HK-2 (cell line): Measurements from ENCODE around the gene FOXP2.
"Not testable (repeated sequence)": the region's sequence is repeated elsewhere in the genome, so short reads cannot be mapped to it uniquely, and the experiment has no call there.

ENCODE experiments used
- DNase-seq: peaks from one replicate; pipeline ENCODE4 v3.0.0-alpha.2; 2018; ENCODE audit not compliant: unreplicated experiment

Gene FOXP2

DNA sequence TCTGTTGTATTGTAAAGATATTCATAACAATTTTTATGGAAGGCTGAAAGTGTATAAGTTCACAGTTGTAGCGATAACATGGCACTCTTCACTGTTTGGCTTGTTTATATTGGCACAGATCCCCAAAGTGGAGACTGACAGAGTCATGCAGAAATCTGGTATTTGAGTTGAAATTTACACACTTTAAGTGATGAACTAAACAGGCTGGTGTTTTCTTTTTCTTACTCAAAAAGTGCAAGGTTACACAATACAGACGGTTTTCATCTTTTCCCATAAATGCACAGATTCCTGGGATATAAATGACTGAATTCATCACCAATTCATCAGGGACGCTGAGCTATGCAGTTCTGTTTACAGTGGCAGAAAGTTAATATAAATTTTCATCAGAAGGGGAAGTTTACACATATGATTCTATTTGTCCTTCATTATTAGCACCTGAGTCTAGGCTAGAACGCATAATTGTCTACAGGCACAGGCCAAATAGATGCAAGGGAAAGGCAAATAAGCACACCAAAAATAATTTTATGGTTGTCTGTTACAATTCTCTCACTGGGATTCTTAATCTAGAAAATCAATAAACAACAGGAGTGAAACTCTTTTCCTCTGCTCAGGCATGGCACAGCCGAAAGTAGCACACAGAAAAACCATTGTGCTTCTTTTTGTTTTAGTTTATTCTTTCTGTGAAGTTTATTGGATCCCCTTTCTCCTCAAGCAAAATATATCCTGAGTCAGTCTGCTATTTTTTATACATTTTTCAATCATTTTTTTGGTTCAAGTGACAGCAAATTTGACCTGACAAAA lies 88.0 kb downstream of the FOXP2 start:
- DNase-seq = no peak

- no peak for DNase-seq
These were observed 90.0 kb downstream of the FOXP2 start for GRCh38 chr7:114504586-114504985.

- DNase-seq = no peak
These were observed 92.8 kb downstream of the FOXP2 start for GRCh38 chr7:114507381-114507780.

- DNase-seq = no peak
These were observed 93.5 kb downstream of the FOXP2 start for GRCh38 chr7:114508086-114508485.

GRCh38 chr7:114510824-114511223 lies 96.2 kb downstream of the FOXP2 start:
- DNase-seq = not testable (repeated sequence)

- DNase-seq = no peak
These were observed 104.6 kb downstream of the FOXP2 start for GRCh38 chr7:114519240-114519639.

- DNase-seq = no peak
These were observed 107.5 kb downstream of the FOXP2 start for GRCh38 chr7:114522081-114522480.

DNA sequence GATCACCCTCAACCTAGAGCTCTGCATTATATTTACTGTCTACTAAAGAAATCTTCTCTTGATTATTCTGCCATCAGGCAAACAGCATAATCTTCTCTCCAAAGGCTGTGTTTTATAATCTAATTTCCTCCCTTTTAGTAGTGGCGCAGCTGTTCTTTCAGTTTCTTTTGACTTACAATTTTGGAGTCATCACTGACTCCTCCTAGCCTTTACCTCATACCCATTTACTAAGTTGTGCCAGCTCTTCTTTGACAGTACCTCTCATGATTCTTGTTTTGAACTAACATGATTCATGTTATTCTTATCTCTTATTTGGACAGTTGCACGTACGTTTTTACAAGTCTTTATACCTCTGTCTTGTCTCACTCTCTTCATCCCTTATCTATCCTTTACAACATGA lies 113.0 kb downstream of the FOXP2 start:
- DNase-seq = no peak

GRCh38 chr7:114530057-114530611 lies 115.5 kb downstream of the FOXP2 start:
- no peak for DNase-seq

DNA sequence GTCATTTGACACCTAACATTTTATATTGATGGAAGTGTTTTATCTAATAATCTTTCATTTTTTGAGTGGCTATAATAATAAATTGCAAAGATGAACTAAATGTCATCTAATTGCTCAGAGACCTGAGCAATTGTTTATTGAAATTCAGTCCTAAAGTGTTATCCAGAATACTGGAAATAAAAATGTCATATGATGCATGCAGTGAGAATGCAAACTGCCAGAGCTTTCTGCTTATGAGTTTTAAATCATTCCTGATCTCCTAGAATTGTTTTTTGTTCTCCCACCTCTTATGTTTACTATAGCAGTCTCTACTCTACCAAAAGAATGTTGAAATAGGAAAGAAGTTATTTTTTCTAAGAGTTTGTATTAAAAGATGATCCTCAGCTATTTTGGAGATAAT lies 116.7 kb downstream of the FOXP2 start:
- DNase-seq = no peak

DNA sequence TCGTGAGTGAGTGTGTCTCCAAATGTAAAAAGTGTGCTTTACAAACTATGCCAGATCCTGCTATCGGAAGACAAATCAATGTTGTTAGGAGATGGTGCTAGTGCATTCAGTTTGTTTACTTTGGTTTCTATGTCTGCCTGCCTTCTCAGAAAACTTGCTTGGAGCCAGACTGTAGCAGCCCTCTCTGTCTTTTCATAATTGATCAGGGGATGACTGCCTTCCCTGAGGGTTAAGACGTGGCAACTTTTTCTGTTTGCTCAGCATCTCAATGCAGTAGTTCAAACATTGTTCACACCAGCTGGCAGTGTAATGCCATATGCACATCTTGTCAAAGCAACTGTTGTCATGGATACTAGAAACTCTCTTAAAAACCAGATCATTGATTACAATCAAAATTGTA lies 118.5 kb downstream of the FOXP2 start:
- no peak for DNase-seq

GRCh38 chr7:114534953-114535352 lies 120.3 kb downstream of the FOXP2 start:
- no peak for DNase-seq

GRCh38 chr7:114539575-114539974 lies 125.0 kb downstream of the FOXP2 start:
- DNase-seq = peak; percentile 2

DNA sequence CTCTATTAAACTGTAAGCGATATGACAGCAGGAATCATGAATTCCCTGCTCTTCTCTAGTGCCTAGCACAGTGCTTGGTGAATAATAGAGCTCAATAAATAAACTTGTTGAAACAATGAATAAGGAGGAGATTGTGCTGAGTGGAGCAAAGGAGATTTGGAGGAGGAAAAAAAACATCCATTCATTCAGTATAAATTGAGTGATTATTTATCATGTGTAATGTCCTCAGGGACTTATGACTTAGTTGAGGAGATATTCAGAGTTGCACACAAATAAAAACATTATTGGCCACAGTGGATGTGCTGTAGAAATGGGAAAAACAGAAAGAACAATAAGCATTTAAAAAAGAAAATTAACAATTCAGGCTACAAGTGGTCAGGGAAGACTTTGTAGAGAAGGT lies 125.7 kb downstream of the FOXP2 start:
- DNase-seq = no peak

- DNase-seq = not testable (repeated sequence)
These were observed 132.7 kb downstream of the FOXP2 start for GRCh38 chr7:114547346-114547745.

DNA sequence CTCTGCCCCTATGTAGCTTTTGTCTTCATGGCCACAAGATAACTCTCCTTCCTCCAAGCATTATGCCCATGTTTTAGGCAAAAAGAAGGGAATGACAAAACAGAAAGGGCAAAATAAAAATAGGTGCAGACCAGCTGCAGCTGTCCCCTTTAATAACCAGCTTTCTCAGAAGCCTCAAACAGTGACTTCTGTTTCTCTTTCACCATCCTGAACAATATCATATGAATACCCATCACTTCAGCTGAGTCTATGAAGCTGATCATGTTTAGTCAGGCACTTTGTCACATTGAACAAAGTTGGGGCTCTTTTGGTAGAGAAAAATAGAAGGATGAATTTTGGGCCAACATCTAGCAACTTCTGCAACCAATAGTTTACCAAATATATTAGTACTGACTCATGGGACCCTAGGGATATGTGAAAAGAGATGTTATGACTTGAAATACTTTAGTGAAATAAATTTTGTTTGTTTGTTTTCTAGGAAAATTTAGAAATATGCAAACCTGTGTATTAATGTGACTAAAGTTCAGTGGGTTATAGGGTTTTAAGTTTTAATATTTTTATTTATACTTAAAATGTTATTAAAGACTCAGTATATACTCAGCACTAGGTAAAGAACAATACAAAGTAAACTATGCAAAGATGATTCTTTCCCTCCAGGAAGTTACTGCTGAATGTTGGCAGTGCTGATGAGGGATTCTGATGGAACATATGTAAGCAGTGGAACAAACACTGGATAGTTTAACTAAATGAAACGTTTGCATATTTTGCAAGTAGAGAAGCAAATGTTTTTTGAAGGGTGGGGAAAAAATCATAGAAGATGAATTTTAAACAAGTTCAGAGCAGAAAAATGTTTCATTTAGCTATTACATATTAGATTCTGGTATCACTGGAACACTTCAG lies 133.7 kb downstream of the FOXP2 start:
- DNase-seq = no peak

DNA sequence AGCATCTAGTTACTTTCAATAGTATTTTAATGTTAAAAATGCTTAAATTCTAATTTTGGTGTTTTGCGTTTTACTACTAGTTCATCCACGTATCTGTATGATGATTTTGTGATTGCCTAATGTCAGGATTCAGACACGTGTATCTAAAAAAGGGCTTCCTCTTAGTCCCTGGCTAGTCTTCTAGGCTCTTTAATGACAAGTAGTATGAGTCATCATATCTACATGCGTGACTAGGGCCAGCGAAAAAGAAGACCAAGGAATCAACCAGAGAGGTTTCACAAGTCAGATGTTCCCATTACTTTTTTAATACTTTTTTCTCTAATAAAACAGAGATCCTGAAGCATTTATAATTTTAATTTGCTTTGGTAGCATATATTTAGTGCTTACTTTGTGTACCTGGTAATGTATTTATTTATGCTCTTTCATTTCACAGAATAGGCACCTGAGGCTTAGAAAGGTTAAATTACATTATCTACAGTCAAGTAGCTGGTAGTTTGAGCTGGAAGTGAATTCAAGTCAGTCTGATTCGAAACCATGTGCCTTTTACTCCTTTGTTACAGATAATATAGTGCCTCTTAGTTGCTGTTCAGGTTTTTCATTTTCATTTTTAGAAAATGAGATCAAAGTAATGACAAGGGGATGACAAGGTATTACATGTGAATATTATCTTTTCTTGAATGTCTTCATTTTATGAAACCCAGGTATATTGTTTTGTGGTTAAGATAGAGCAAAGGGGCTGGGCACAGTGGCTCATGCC lies 140.3 kb downstream of the FOXP2 start:
- no peak for DNase-seq

GRCh38 chr7:114567416-114567815 lies 152.8 kb downstream of the FOXP2 start:
- DNase-seq = no peak

- no peak for DNase-seq
These were observed 154.6 kb downstream of the FOXP2 start for GRCh38 chr7:114569220-114569619.

- no peak for DNase-seq
These were observed 159.8 kb downstream of the FOXP2 start for GRCh38 chr7:114574384-114574783.

DNA sequence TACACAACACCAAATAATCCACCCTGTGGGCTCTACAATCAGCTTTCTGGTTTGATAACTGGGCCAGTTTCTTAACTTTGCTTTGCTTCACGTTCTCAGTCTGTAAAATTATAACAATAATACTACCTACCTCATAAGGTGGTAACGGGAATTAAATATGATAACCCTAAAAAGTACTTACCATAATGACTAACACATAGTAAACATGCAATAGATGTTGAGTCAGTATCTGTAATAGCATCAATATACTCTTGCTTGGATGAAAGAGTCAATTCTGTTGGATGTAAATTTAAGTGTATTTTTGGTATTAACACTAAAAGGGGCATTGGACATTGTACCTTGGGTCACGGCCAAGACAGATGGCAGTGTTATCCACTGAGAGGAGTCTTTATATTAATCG lies 160.5 kb downstream of the FOXP2 start:
- DNase-seq = no peak

- not testable (repeated sequence) for DNase-seq
These were observed 166.3 kb downstream of the FOXP2 start for GRCh38 chr7:114580963-114581362.
